T follicular helper cell (primary cell): ENCODE results near the gene OXCT1.
"Not testable (repeated sequence)": the region's sequence is repeated elsewhere in the genome, so short reads cannot be mapped to it uniquely, and the experiment has no call there.

Experiments
- DNase-seq: peaks from one replicate; pipeline ENCODE4 v3.0.0-alpha.2; 2020; ENCODE audit warnings: low read depth

The OXCT1 gene

DNA sequence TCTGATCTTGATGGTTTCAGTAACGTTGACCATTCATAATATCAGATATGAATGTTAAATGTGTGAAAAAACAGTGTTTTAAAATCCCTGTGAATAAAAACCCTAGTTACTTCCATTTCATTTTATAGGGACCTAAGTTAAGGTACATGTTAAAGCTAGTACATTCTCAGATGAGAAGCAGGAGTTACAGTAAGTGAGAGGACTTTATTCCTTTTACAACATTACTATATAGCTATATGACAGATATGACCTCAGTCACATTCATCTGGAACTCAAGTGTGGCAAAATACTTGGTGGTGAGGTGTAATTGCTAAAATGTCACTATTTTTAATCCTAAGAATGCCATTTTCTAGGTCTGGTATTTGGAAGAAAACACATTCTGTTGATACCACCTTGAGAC is 96.4 kb downstream of the OXCT1 start:
- DNase-seq, result no peak

DNA sequence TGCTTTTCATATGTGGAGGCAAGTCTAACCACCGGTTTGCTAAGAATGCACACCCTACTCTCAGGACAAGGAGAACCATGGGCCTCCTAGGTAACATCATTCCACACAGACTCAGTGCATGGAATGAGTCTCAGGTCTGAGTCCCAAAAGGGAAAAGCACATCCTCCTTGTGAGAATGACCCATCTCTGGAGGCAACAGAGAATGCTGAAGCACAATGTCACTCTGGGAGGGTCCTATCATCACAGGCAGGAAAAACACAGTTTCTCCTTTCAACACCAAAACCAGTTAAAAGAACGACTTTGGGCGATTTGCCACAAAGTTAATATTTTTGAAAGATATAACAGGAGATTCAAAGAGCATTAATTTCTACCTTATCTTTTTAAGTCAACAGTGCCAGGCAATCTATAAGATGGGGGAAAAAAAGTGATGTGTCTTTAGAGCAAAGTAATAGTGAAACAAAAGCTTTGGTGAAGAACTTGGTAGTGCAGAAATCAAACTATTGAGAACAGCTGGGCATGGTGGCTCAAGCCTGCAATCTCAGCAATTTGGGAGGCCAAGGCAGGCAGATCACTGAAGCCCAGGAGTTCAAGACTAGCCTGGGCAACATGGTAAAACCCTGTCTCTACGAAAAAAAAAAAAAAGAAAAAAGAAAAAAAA is 97.3 kb downstream of the OXCT1 start:
- no peak for DNase-seq

DNA sequence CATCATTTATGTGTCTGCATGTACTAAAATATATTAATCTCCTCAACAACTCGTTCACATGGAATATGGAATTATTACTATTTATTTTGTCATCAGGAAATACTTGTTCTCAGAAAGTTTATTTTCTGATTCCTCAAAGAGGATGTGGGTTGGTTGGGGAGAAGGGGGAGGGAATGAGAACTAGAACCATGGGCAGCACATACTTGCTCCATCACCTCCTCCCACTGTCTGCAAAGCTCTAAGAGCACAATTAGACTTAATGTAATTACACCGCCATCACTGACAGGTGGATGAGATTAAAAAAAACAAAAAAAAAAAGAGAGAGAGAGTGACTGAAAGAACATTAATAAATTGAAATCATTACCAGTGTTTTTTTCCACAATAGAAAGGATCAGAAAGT is 98.2 kb downstream of the OXCT1 start:
- DNase-seq, result no peak

DNA sequence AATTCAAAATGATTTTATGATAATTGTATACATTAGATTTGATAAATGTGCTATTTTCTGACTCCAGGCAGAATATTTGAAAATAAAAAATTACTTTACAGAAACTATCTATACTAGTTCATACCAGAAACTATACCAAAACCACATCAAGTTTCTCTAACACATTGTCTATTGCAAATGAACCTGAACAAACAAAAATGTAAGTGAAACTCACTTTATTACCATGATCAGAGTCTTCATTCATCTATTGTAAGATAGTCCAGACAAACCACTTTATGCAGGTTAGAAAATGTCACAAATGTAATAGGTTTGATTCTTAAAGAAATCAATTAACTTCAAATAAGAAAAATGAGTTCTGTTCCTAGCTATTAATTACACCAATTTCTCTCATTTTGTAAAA is 99.4 kb downstream of the OXCT1 start:
- no peak for DNase-seq

DNA sequence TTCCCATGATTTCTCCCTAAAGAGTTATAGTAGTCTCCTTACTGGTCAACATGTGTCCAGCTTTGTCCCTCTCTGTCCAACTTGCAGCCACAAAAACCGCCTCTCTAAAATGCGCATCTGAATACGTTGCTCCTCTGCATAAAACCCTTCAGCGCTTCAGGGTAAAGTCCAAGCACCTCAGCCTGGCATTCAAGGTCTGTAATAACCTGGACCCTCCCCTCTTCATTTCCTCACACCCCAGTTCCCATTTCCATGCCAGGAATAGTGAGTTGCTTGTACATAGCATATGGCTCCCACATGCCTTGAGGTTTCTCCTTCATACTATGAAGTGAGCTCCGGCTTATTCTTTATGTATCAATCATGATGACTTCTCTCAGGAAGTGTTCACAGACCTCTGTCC is 101.5 kb downstream of the OXCT1 start:
- no peak for DNase-seq

DNA sequence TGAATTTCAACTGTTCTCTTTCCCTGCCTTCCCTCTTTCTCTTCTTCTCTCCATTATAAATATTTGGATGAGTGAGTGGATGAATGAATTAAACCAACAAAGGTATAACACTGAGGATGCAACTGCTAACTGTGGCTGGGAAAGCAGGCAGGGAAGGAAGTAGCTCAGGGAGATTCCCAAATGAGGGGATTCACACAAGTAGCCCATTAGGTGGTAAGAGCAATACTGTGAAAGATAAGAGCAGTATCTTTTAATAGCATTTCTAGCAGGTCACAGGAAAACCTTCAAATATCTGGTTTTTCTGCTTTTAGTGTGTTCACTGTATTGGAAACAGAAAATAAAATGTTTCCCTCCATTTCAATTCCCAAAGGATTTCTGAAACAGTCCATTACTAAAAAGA is 105.6 kb downstream of the OXCT1 start:
- no peak for DNase-seq

DNA sequence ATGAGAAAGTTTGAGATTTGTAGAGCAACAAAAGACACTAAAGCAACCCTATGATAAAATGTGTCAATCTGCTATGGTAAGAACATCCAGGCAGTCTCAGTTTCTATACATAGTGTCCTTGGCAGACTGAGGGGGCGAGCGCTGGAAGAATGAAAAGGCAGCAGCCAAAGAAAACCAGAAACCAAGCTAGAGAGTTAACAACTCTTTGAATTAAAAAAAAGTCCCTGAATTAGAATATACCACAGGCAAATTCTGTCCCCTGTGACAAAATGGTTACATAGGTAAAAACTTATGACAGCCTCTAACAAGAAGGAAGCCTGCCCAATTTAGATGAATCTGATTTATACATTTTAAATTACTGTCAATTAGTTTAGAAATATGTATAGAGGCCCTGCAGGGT is 106.7 kb downstream of the OXCT1 start:
- DNase-seq, result no peak

DNA sequence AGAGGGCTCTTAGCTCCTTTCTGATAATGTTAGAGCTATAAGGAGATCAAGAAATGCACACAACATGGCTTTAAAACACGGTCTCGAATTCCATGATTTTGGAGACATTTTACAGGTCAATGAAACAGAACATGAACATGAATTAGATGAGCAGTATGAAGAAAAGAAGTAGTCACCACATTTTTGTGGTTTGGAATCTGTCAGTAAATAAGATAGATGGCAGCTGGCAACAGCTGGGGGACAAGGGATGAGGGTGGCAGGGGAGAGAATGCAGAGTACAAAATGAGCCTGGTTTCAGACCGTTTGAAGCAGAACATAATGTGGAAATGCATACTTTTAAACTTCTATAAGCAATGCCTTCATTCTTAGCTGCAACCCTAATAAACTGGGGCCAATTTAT is 107.1 kb downstream of the OXCT1 start:
- DNase-seq, result no peak

DNA sequence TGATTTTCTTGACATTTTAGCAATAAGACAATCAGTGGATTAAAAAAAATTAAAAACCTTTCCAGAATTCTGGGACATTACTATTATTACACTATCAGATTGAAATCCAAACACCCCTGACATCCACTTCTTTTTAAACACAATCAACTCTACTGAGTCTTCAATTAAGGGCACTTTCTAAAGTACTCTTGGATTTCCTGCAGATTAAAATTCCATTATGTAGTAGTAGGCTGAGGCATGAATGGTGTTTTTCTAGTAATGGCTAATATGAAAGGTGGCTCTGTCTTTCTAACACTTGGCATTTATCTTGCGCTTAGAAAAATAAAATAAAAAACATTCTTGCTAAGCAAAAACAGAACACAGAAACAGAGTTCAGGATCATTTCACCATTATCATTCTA is 107.8 kb downstream of the OXCT1 start:
- DNase-seq, result no peak

DNA sequence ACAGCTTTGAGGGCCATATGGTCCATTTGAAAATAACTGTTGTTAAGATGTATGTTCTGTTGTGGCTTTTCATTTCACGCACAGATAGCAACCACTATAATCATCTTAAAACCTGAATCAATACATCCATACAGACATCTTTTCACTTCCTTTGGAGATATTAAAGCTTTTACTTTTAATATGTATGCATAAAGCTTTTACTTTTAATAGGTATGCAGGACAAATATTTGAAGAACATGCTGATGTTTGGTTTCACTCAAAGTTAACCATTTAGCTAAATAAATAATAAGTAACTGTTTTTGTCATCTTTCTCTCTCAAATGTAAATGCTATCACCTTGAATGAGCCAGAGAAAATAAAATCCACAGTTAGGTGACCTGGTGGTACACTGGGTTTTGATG is 108.6 kb downstream of the OXCT1 start:
- no peak for DNase-seq

DNA sequence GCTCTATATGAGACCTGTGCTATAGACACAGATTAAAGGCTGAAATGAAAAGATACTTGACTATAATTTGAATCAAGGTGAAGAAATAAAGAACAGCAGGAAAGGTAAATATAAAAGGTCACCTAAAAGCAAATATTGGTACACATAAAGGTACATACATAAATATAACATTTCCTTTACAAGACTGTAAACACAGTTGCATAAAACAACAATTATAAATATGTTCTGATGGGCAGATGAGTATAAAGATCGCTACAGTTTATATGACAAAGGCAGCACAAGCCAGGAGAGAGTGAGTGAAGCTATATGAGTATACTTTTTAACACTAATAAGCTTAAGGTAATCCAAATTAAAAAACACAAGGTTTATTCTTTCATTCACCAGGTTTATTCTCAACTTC is 114.5 kb downstream of the OXCT1 start:
- no peak for DNase-seq

DNA sequence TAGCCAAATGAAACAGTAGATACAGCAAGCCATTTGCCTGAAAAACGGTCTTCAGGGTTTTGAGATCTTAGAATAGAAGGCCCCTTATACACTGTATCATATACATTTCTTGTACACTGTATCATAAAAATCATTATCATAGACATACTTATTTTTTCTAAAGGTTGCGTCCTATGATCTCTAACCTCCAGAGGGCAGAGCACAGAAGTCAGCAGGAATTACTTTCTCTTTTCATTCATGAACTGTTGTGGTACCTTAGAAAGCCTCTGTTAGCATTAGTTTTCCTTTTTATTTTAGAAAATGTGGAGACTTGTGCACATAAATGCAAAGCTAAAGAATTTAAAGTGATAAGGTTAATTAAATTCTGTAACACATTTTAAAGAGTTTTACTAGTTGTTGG is 115.4 kb downstream of the OXCT1 start:
- no peak for DNase-seq

DNA sequence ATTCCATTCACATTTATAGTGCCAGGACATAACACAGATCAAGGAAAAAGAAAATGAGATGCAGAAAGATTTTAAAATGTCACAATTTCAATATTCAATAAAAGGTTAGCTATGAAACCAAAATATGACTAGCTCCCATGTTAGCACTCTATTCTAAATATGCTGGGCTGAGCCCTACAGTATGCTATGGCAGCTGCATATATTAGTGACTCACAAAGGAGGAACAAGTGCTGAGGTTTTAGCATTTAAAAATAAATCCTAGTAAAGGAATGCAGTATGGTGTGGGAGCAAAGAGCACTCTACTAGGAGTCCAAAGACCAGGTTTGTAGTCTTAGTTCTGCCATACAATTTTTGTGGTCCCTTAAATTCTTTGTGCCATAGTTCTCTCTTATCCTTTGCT is 118.4 kb downstream of the OXCT1 start:
- no peak for DNase-seq

DNA sequence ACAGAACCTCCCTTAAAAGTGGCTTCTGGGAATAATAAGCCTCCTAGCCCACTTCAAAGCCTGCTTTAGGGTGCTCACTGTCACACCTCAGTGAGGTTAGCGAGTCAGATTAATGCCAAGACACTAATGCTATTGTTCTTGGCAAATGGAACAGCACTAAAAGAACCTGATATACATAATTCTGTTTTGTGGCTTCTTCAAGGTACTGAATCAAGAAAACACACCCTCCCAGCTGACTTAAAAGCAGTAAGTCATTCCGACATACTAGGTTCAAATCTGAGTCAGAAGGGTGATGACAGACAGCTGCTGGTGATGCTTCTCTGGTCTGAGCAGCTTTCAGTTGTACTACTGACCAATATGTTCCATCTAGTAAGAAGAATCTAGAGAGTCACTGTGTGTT is 121.6 kb downstream of the OXCT1 start:
- no peak for DNase-seq

DNA sequence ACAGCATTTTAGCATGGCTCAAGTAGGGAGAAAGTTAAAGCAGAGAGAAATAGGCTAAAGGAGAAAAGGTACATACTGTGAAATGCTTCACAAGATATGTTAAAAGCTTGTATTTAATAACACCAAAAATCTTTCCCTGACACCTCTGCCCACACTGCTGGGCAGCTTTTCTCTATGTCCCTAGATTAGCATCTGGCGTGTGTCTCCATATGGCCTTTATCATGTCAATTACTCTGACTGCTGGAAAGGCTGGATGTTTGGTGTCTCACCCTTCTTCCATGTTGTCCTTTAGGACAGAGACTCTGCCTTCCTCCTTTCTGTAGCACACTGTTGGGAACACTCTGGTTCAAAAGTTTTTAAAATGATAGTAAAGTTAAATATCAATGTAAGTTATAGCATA is 122.5 kb downstream of the OXCT1 start:
- no peak for DNase-seq

DNA sequence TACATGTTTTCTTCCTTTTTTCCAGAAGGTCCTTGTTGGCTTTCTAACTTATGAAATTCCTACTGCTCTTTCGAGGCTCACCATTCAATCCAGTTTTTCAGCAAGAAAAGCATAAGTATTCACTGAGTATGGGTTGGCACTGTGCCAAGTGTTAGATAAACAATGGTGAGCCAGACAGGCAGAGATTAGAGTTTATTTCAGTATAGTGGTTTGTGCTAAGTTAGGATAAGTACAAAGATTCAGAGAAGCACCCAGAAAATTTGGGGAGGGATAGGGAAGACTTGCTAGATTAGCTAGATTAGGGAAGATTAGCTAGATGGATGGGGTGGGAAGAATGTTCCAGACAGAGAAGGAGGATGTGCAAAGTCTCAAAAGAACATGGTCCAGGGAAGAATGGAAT is 122.9 kb downstream of the OXCT1 start:
- DNase-seq, result no peak

DNA sequence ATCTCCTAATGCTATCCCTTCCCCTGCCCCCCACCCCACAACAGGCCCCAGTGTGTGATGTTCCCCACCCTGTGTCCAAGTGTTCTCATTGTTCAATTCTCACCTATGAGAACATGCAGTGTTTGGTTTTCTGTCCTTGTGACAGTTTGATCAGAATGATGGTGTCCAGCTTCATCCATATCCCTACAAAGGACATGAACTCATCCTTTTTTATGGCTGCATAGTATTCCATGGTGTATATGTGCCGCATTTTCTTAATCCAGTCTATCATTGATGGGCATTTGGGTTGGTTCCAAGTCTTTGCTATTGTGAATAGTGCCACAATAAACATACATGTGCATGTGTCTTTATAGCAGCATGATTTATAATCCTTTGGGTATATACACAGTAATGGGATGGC is 127.6 kb downstream of the OXCT1 start:
- not testable (repeated sequence) for DNase-seq

DNA sequence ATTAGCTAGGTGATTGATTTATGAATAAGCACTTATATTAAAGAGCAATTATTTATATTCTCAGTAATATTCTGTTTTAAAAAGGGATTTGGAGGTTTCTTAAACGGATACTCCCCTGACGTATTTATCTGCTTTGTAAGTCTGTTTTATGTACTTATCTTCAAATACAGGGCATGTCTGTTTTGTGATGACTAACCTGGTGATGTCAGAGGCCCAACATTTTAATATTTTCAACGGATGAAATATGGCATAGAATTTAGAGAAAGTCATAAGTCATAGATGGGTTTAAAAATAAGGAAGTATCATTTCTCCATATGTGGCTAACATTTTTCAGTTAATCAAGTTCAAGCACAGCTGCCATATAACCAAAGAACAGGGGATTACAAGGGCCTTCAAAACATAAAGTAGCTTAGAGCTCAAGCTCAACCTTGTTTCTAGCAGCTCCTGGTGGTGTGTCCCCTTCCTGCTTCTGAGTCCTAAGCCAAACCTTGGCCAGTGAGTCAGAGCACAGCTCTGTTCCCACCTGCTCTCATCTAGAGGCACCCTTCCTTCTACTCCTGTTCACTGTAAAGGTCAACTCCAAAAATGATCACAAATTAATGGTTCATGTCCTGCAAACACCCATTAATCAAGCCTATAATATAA is 131.4 kb downstream of the OXCT1 start:
- no peak for DNase-seq

DNA sequence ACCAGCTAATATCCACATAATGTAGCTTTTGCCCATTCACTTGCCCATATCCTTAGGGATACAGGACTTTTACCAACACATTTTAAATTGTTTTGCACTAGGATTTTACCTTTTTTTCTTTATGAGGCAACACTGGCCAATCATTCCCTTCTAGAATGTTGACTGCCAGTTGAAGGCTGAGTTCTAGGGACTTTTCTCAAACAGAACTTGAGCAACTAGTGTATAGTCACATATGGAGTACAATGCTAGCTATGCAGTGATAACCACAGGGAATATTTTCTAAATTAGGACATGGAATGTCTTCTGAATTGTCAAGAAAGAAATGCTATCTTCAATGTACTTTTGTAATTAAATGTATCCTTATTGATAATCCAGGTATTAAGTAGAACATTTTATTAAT is 133.6 kb downstream of the OXCT1 start:
- no peak for DNase-seq

DNA sequence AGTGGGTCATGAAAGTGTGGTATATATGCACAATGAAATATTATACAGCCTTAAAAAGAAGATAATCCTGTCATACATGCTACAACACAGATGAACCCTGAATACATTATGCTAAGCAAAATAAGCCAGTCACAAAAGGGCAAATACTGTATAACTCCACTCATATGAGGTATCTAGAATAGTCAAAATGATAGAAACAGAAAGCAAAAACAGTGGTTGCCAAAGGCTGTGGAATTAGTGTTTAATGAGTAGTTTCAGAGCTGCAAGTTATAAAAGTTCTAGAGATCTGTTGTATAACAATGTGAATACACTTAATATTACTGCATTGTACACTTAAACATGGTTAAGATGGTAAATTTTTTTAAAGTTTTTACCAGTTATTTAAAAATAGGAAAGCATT is 135.0 kb downstream of the OXCT1 start:
- no peak for DNase-seq

DNA sequence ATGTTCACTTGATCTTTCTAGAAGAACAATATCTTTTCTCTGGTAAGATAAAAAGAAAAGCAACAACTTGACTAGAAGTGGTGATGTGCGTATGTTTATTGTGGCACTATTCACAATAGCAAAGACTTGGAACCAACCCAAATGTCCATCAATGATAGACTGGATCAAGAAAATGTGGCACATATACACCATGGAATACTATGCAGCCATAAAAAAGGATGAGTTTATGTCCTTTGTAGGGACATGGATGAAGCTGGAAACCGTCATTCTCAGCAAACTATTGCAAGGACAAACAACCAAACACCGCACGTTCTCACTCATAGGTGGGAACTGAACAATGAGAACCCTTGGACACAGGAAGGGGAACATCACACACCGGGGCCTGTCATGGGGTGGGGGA is 140.8 kb downstream of the OXCT1 start:
- DNase-seq, result not testable (repeated sequence)

DNA sequence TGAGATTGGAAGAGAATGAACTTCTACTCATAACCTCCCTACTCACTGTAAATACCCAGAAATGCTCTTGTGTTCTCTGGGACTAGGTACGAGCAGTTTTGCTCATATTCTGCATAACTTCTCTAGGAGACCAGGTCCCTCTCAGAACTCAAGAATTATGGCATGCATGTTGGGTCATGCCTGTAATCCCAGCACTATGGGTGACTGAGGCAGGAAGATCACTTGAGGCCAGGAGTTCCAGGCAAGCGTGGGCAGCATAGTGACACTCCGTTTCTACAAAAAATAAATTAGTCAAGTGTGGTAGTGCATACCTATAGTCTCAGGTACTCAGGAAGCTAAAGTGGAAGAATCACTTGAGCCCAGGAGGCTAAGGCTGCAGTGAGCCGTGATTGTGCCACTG is 141.9 kb downstream of the OXCT1 start:
- DNase-seq, result no peak

DNA sequence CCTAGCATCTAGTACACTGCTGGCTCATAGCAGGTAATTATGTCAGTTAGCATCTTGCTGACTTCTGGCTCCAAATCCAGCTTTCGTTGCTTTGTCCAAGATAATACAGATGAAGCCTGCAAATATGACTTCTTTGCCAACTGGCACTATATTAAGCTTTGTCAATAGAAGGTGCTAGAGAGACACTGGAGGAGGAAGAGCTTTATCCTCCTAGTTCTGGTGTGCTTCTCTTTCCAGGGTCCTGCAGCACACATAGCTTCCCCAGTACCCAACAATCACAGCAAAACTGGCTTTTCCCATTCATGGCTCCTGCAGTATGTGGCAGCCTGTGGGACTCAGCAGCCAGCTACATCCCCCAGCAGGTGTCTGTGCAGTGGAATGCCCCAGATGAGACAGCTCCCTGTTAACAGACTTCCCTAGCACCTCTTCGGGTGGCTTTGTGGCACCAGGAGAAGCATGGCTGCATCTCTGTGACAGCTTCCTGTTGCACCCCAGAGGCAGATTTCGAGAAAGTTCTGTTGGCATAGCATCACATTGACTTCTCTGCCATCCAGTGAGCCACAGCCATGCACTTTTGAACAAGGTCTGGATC is 147.8 kb downstream of the OXCT1 start:
- DNase-seq, result no peak

DNA sequence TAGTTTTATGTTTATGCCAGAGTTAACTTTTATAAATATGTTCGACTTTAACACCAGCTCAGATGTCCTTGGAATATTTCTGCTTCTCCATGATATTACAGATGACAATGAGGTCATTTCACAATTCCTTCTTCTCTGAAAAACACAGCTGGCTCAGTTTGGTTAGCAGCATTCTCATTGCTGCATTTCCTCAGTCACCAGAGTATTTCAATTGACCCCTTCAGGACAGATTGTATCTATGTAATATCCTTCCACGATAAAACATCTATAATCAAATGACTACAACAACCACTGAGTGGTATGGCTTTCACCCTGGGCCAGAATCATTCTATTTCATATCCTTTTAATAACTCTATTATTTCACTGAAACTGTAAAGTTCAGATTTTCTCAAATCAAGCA is 148.7 kb downstream of the OXCT1 start:
- no peak for DNase-seq
